Measurements from ENCODE around the gene LST1.

LST1 gene

GRCh38 chr6:31620586-31621319 is 34.7 kb downstream of the LST1 start, which contains the start of gene PRRC2A:
PRRC2A (plus strand) TSS chr6:31620715; CDS start chr6:31622790, 2,075 bp downstream.
- peak; percentile 96 for DNase-seq (ENCODE audit: low spot score)

DNA sequence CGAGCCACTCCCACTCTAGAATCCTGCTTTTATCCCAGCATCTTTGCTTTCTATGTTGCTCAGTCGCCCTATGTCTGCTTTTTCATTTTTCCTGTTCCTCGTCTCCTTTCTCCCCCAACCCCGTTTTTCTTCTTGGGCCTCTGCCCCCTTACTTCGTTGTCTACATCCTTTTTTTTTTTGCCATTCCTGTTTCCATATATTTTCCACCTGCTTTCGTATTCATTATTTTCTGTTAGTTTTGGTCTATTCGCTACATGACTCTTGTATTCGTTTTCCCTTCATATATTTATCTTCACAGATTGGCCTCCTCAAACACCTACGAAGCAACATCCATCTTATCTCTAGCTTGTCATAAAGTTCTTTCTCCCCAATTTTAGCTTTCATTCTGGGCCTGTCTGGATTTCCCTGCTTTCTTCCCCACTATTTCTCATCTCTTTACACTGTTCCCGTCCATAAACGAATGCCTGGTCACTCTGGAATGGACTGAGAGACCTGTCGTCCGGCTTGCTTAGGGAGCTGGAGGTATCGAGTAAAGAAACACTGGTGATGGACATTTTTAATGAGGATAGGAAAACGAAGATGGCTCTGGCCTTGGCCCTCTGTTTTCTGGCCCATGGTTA is 35.4 kb downstream of the LST1 start:
- no peak for DNase-seq (ENCODE audit: low spot score)

GRCh38 chr6:31621991-31622390 is 35.9 kb downstream of the LST1 start:
- no peak for DNase-seq (ENCODE audit: low spot score)

GRCh38 chr6:31622684-31623091 is 36.6 kb downstream of the LST1 start:
- no peak for DNase-seq (ENCODE audit: low spot score)

DNA sequence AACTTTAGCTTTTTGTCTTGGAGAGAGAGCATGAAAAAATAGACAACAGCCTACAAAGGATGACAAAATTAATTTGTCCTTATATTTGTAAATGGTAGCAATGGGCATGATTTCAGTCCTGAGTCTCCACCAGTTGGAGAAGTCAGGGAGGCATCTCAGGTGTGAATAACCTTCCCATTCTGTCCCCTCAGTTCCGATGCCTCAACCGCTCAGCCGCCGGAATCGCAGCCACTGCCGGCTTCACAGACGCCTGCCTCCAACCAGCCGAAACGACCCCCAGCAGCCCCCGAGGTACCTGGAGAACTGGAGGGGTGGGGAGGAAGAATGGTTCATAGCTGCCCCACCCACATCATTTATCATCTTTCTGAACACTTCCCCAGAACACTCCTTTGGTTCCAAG is 38.0 kb downstream of the LST1 start:
- DNase-seq (ENCODE audit: low spot score): no peak

GRCh38 chr6:31626952-31627351 is 40.9 kb downstream of the LST1 start:
- DNase-seq (ENCODE audit: low spot score): no peak

DNA sequence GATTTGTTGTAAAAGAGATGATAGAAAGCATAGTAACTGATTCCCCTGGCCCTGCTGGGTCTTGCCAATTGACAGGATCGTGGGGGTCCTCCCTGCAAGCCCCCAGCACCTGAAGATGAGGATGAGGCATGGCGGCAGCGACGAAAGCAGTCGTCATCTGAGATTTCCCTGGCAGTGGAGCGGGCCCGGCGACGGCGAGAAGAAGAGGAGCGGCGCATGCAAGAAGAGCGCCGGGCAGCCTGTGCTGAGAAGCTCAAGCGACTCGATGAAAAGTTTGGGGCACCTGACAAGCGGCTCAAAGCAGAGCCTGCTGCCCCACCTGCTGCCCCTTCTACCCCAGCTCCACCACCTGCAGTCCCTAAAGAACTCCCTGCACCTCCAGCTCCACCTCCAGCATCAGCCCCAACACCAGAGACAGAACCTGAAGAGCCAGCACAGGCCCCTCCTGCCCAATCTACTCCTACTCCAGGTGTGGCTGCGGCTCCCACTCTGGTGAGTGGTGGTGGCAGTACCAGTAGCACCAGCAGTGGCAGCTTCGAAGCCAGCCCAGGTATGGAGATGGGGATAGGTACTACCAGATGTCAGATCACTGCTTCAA is 41.7 kb downstream of the LST1 start:
- DNase-seq (ENCODE audit: low spot score): no peak

DNA sequence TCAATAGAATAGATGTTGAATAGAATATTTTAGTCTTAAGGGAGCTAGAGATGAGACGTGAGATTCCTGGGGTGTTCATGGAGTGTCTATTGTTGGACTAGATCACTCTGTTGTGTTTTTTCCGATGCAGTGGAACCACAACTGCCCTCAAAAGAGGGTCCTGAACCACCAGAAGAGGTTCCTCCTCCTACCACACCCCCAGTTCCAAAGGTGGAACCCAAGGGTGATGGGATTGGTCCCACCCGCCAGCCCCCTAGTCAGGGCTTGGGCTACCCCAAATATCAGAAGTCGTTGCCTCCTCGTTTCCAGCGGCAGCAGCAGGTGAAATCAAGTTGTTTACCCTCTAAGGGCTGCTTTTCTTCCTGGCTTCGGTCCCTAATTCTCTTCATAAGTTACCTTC is 42.9 kb downstream of the LST1 start:
- DNase-seq (ENCODE audit: low spot score): no peak

GRCh38 chr6:31630177-31630934 is 44.3 kb downstream of the LST1 start:
- no peak for DNase-seq (ENCODE audit: low spot score)

- DNase-seq (ENCODE audit: low spot score): no peak
These were observed 45.1 kb downstream of the LST1 start for GRCh38 chr6:31631209-31631608.

- DNase-seq (ENCODE audit: low spot score): peak; percentile 27
These were observed 45.7 kb downstream of the LST1 start for GRCh38 chr6:31631681-31632278.

- no peak for DNase-seq (ENCODE audit: low spot score)
These were observed 46.3 kb downstream of the LST1 start for GRCh38 chr6:31632279-31632946.

DNA sequence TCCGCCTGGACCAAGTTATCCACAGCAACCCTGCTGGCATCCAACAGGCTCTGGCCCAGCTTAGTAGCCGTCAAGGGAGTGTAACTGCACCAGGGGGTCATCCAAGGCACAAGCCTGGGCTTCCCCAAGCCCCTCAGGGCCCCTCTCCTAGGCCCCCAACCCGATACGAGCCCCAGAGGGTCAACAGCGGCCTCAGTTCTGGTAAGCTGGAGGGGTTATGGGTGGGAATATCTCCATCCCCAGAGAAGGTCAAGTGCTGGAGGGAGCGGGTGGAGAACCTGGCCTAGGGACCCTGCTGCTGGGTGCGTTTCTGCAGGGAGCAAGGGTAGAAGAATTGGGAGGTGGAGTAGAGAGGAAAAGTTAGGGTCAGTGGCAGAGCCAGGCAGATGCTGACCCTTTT is 47.4 kb downstream of the LST1 start:
- DNase-seq (ENCODE audit: low spot score): no peak

- no peak for DNase-seq (ENCODE audit: low spot score)
These were observed 48.1 kb downstream of the LST1 start for GRCh38 chr6:31634131-31634530.

DNA sequence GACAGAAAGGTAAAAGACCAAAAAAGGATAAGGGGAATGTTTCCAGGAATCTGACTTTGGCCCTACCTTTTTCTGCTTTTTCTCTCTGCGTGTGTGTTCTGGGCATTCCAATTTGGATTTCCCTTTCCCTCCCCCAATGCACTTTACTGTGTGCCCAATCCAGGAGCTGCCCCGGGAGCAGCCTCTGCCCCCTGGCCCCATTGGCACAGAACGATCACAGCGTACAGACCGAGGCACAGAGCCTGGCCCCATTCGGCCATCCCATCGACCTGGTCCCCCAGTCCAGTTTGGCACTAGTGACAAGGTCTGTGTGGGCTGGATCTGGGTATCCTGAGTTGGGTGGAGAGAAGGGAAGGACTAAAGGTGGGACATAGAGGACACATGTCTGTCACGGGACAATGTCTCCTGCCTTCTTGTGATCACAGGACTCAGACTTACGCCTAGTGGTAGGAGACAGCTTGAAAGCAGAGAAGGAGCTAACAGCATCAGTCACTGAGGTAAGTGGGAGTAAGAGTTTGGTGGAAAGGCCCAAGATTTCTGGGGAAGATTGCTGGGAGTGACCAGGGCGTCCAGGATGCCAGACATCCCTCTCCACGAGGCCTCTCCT is 49.0 kb downstream of the LST1 start:
- DNase-seq (ENCODE audit: low spot score): no peak

DNA sequence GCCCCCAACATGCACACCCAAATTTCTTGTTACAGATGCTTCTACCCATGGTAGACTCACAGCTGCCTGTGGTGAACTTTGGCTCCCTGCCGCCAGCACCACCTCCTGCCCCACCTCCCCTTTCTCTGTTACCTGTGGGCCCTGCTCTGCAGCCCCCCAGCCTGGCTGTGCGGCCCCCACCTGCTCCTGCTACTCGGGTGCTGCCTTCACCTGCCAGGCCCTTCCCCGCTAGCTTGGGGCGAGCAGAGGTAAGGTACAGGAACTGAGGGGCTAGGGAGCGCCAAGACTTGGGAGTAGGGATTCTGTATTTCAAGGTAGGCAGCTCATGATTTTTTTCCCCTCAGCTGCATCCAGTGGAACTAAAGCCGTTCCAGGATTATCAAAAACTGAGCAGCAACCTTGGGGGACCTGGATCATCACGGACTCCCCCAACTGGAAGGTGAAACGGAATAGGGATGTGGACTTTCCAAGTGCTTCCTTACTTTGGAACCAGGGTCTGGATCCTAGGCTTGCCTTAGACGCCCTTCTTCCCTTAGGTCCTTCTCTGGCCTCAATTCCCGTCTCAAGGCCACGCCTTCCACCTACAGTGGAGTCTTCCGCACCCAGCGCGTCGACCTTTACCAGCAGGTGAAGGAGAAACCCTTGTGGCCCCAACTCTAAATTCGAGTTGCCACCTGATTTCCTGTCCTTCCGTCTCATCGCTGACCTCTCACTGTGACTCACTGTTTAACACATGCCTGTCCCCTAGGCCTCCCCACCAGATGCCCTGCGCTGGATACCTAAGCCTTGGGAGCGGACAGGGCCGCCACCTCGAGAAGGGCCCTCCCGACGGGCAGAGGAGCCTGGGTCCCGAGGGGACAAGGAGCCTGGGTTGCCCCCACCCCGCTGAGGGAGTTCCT is 50.9 kb downstream of the LST1 start:
- DNase-seq (ENCODE audit: low spot score): no peak
